MM.1S (cell line): ENCODE measurements around the gene KCNH1.
"Not testable (repeated sequence)": the region's sequence is repeated elsewhere in the genome, so short reads cannot be mapped to it uniquely, and the experiment has no call there.

ENCODE experiments used
- DNase-seq: peaks from one replicate; pipeline ENCODE4 v3.0.0-alpha.2; 2015
- H2AFZ ChIP-seq: fragments of 300-600 bp; sonication (generic); 2 replicates; pipeline ENCODE4 v1.6.0; 2016; ENCODE audit warnings: antibody characterized with exemption, low read length
- H3F3A ChIP-seq: fragments of 300-600 bp; sonication (generic); 2 replicates; pipeline ENCODE4 v1.6.1; 2016; ENCODE audit warnings: mild to moderate bottlenecking, antibody characterized with exemption, low read length, moderate library complexity, mixed read lengths; ENCODE audit not compliant: insufficient read depth
- H3K27ac ChIP-seq: fragments of 300-600 bp; sonication (generic); 2 replicates; pipeline ENCODE4 v1.5.1; 2016; ENCODE audit warnings: mild to moderate bottlenecking, low read length
- H3K27me3 ChIP-seq: fragments of 300-600 bp; sonication (generic); replicated peaks from 2 replicates; pipeline ENCODE4 v1.6.0; 2016; ENCODE audit warnings: low read length; ENCODE audit not compliant: insufficient read depth
- H3K36me3 ChIP-seq: fragments of 300-600 bp; sonication (generic); replicated peaks from 2 replicates; pipeline ENCODE4 v1.6.1; 2016; ENCODE audit warnings: mild to moderate bottlenecking, low read length, mixed read lengths; ENCODE audit not compliant: insufficient read depth
- H3K4me1 ChIP-seq: fragments of 300-600 bp; sonication (generic); 2 replicates; pipeline ENCODE4 v1.6.1; 2016; ENCODE audit warnings: low read length, mixed read lengths
- H3K4me2 ChIP-seq: fragments of 300-600 bp; sonication (generic); 2 replicates; pipeline ENCODE4 v1.6.0; 2016; ENCODE audit warnings: low read depth, low read length
- H3K4me3 ChIP-seq: fragments of 300-600 bp; sonication (generic); 2 replicates; pipeline ENCODE4 v1.5.1; 2016; ENCODE audit warnings: low read length, mixed read lengths
- H3K79me2 ChIP-seq: fragments of 300-600 bp; sonication (generic); 2 replicates; pipeline ENCODE4 v1.6.1; 2016; ENCODE audit warnings: mixed run types, low read length, mixed read lengths
- H3K9ac ChIP-seq: fragments of 300-600 bp; sonication (generic); 2 replicates; pipeline ENCODE4 v1.6.1; 2016; ENCODE audit warnings: low read length, mixed read lengths
- H3K9me2 ChIP-seq: fragments of 300-600 bp; sonication (generic); replicated peaks from 2 replicates; pipeline ENCODE4 v1.6.1; 2016; ENCODE audit warnings: mild to moderate bottlenecking, low read length, mixed read lengths; ENCODE audit not compliant: insufficient read depth
- H3K9me3 ChIP-seq: fragments of 300-600 bp; sonication (generic); replicated peaks from 2 replicates; pipeline ENCODE4 v1.6.1; 2016; ENCODE audit warnings: mild to moderate bottlenecking, low read length, mixed read lengths; ENCODE audit not compliant: insufficient read depth
- H4K20me1 ChIP-seq: fragments of 300-600 bp; sonication (generic); 2 replicates; pipeline ENCODE4 v1.6.1; 2016; ENCODE audit warnings: mild to moderate bottlenecking, low read length, moderate library complexity, mixed read lengths; ENCODE audit not compliant: insufficient read depth
- EZH2 ChIP-seq: fragments of 300-600 bp; sonication (generic); optimal IDR thresholded peaks from 2 replicates; pipeline ENCODE3; 2017; ENCODE audit warnings: low read depth, mild to moderate bottlenecking, antibody characterized with exemption, low read length, mixed read lengths
- EZH2phosphoT487 ChIP-seq: fragments of 300-600 bp; sonication (generic); IDR thresholded peaks from 2 replicates; pipeline ENCODE4 v1.6.1; 2018; ENCODE audit warnings: antibody characterized with exemption, low read length
- TF ChIP-seq, protein P1 (sequence below): fragments of 300-600 bp; sonication (generic); IDR thresholded peaks from 2 replicates; pipeline ENCODE4 v1.5.1; 2016; ENCODE audit warnings: antibody characterized with exemption, low read length, mixed read lengths

KCNH1 gene

DNA sequence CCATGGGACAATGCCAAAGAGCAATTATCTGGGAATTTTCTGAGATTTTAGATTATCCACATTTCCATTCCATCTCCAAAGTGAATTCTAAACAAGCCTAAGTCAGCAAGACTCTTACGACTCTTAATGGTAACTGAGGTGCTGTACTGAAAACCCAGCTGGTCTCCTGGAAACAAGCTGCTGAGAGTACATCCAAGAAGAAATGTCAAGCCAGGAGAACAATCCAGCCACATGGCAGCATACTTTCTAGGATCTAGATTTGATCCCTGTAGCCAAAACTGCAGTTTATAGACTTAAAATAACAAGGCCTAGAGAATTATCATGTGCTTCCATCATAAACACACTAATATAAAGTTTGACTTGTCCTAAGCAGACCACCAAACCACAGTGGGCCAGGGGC, 45.8 kb downstream of the KCNH1 start:
- TF ChIP-seq EZH2phosphoT487, result no peak
- TF ChIP-seq, protein P1, sequence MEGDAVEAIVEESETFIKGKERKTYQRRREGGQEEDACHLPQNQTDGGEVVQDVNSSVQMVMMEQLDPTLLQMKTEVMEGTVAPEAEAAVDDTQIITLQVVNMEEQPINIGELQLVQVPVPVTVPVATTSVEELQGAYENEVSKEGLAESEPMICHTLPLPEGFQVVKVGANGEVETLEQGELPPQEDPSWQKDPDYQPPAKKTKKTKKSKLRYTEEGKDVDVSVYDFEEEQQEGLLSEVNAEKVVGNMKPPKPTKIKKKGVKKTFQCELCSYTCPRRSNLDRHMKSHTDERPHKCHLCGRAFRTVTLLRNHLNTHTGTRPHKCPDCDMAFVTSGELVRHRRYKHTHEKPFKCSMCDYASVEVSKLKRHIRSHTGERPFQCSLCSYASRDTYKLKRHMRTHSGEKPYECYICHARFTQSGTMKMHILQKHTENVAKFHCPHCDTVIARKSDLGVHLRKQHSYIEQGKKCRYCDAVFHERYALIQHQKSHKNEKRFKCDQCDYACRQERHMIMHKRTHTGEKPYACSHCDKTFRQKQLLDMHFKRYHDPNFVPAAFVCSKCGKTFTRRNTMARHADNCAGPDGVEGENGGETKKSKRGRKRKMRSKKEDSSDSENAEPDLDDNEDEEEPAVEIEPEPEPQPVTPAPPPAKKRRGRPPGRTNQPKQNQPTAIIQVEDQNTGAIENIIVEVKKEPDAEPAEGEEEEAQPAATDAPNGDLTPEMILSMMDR, result no peak
- Histone ChIP-seq H3K27me3 (no peaks in the 10 kb centered on the region), H3K4me1 (no peaks in the 10 kb centered on the region), H3K9me2 (no peaks in the 10 kb centered on the region), H3K36me3 (no peaks in the 10 kb centered on the region), H3K4me3 (no peak overlapping the region), H4K20me1 (no peaks in the 10 kb centered on the region), H3K9me3 (no peaks in the 10 kb centered on the region), H2AFZ (no peak overlapping the region), H3K4me2 (no peak overlapping the region), H3K79me2 (no peaks in the 10 kb centered on the region), H3F3A (no peaks in the 10 kb centered on the region), H3K9ac (no peak overlapping the region), H3K27ac (no peak overlapping the region)
- no peak for DNase-seq

DNA sequence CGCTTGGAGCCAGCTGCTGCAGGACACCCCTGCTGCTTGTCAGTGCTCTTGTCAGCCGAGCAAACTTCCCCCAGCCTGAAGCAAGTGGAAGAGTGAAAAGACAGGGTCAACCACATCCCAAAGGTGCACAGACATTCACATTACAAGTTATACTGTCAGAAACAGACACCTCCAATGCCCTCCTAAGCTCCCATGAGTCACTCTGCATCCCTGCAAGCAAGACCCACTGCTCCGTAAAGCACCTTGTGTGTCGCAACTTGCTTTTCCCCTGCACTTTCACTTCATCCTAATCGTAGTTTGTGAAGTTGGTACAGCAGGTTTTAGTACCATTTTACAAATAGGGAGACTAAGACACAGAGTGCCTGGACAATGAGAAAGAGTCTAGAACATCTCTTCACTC, 51.1 kb downstream of the KCNH1 start:
- H3K9ac ChIP-seq, result no peak overlapping the region
- no peak overlapping the region for H3K4me2 ChIP-seq

DNA sequence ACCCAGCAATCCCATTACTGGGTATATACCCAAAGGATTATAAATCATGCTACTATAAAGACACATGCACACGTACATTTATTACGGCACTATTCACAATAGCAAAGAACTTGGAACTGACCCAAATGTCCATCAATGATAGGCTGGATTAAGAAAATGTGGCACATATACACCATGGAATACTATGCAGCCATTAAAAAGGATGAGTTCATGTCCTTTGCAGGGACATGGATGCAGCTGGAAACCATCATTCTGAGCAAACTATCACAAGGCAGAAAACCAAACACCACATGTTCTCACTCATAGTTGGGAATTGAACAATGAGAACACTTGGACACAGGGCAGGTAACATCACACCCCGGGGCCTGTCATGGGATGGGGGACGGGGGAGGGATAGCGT, 52.5 kb downstream of the KCNH1 start:
- H4K20me1 ChIP-seq, H3K27me3 ChIP-seq, H3K36me3 ChIP-seq, H3K4me2 ChIP-seq, H3K4me1 ChIP-seq, DNase-seq, H3K79me2 ChIP-seq, H2AFZ ChIP-seq, H3K9ac ChIP-seq, H3K9me2 ChIP-seq, H3K9me3 ChIP-seq, H3F3A ChIP-seq, H3K27ac ChIP-seq, H3K4me3 ChIP-seq: not testable (repeated sequence)

More for the DNA sequence above, 51.1 kb downstream of the KCNH1 start:
- Histone ChIP-seq H3K4me1 (no peaks in the 10 kb centered on the region), H3K9me3 (no peaks in the 10 kb centered on the region), H3K9me2 (no peaks in the 10 kb centered on the region), H3K27me3 (no peaks in the 10 kb centered on the region), H3K27ac (no peak overlapping the region), H4K20me1 (no peaks in the 10 kb centered on the region), H3K79me2 (no peaks in the 10 kb centered on the region), H3K36me3 (no peaks in the 10 kb centered on the region), H3K4me3 (no peak overlapping the region), H3F3A (no peaks in the 10 kb centered on the region), H2AFZ (no peak overlapping the region)
- TF ChIP-seq, protein P1, result no peak
- no peak for TF ChIP-seq EZH2phosphoT487
- no peak for TF ChIP-seq EZH2
- DNase-seq, result no peak

DNA sequence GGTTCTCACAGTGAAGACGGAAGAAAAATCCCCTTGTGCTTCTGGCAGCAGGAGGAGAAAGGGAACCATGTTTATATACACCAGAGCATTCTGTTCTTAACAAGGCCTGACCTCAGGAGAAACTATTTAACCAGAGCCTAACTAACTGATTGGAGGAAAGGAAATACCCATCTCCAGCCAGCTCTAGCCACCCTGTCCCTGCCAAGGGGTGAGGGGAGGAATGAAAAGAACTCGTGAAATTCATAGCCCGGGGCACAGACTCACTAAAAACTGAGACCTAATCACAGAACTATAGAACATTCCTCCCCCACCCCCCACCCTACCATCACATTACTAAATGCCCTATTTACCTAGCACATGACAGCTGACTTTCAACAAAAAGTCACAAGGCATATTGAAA, 65.0 kb downstream of the KCNH1 start:
- Histone ChIP-seq H3K79me2 (no peaks in the 10 kb centered on the region), H4K20me1 (no peaks in the 10 kb centered on the region), H3K9me3 (no peaks in the 10 kb centered on the region), H2AFZ (no peak overlapping the region), H3K4me3 (no peak overlapping the region), H3F3A (no peaks in the 10 kb centered on the region), H3K27ac (no peak overlapping the region), H3K9me2 (no peaks in the 10 kb centered on the region), H3K4me2 (no peak overlapping the region), H3K27me3 (no peaks in the 10 kb centered on the region), H3K9ac (no peak overlapping the region), H3K4me1 (no peaks in the 10 kb centered on the region), H3K36me3 (no peaks in the 10 kb centered on the region)
- TF ChIP-seq EZH2, result no peak
- no peak for TF ChIP-seq EZH2phosphoT487
- TF ChIP-seq, protein P1, result no peak
- no peak for DNase-seq
